ENCODE data around the gene SKIC8. TPM values are rescaled to one million over a fixed set of nuclear protein-coding genes. Genes with fewer than 3 reads are reported as not detected.
"Not testable (repeated sequence)": the region's sequence is repeated elsewhere in the genome, so short reads cannot be mapped to it uniquely, and the experiment has no call there.

Gene SKIC8
- total RNA-seq, 2 donors from 2014 or later = 33.2 to 35.1 TPM

- ATAC-seq (peak; percentile 63), DNase-seq (peak; percentile 59 to 72)
- intact Hi-C loops (cut with DNase I, micrococcal nuclease) = no loop called here
These were observed 34.9 kb downstream of the SKIC8 start, which contains the start of gene DNAJA4 for GRCh38 chr15:78264304-78265136. Gene DNAJA4 (plus strand): TSS chr15:78264562. CDS start chr15:78264764, 202 bp downstream.

GRCh38 chr15:78263907-78264303 lies 35.5 kb downstream of the SKIC8 start:
- ATAC-seq = peak; percentile 91
- DNase-seq = peak; percentile 74 to 81
- intact Hi-C loops (cut with DNase I, micrococcal nuclease) = no loop called here

GRCh38 chr15:78263351-78263781 lies 36.0 kb downstream of the SKIC8 start:
- ATAC-seq (no peak), DNase-seq (peak in 1 of 2 donors; percentile 15)
- intact Hi-C loops (cut with DNase I, micrococcal nuclease) = no loop called here

GRCh38 chr15:78261062-78261461 lies 38.3 kb downstream of the SKIC8 start:
- intact Hi-C loops (cut with DNase I, micrococcal nuclease) = no loop called here
- no peak for DNase-seq
- no peak for ATAC-seq

- DNase-seq (no peak), ATAC-seq (no peak)
- intact Hi-C loops (cut with DNase I, micrococcal nuclease) = no loop called here
These were observed 38.9 kb downstream of the SKIC8 start for GRCh38 chr15:78260489-78260888.

- intact Hi-C loops (cut with DNase I, micrococcal nuclease) = no loop called here
- no peak for DNase-seq
- no peak for ATAC-seq
These were observed 40.2 kb downstream of the SKIC8 start for GRCh38 chr15:78259232-78259631.

GRCh38 chr15:78257681-78258080 lies 41.7 kb downstream of the SKIC8 start:
- no peak for ATAC-seq
- no peak for DNase-seq
- intact Hi-C loops (cut with DNase I, micrococcal nuclease) = no loop called here

GRCh38 chr15:78256044-78256437 lies 43.4 kb downstream of the SKIC8 start:
- intact Hi-C loops (cut with DNase I, micrococcal nuclease) = no loop called here
- ATAC-seq = no peak
- no peak for DNase-seq

GRCh38 chr15:78255421-78256043 lies 43.9 kb downstream of the SKIC8 start:
- DNase-seq (no peak), ATAC-seq (no peak)
- intact Hi-C loops (cut with DNase I, micrococcal nuclease) = no loop called here

GRCh38 chr15:78251136-78251535 lies 48.3 kb downstream of the SKIC8 start:
- intact Hi-C loops (cut with DNase I, micrococcal nuclease) = no loop called here
- no peak for ATAC-seq
- DNase-seq = no peak

- ATAC-seq (no peak), DNase-seq (no peak)
- intact Hi-C loops (cut with DNase I, micrococcal nuclease) = no loop called here
These were observed 50.3 kb downstream of the SKIC8 start for GRCh38 chr15:78249131-78249530.

GRCh38 chr15:78247911-78248310 lies 51.5 kb downstream of the SKIC8 start:
- DNase-seq (no peak), ATAC-seq (no peak)
- intact Hi-C loops (cut with DNase I, micrococcal nuclease) = no loop called here

GRCh38 chr15:78245976-78246620 lies 53.3 kb downstream of the SKIC8 start:
- intact Hi-C loops (cut with DNase I, micrococcal nuclease); DNase-seq; ATAC-seq: not testable (repeated sequence)

- DNase-seq; intact Hi-C loops (cut with DNase I, micrococcal nuclease); ATAC-seq: not testable (repeated sequence)
These were observed 54.0 kb downstream of the SKIC8 start for GRCh38 chr15:78245392-78245791.

GRCh38 chr15:78244893-78245292 lies 54.5 kb downstream of the SKIC8 start:
- intact Hi-C loops (cut with DNase I, micrococcal nuclease) = loop anchor here (5.0 kb wide), 2 partner anchors 68 to 133 kb away; no protein-coding TSS in a partner anchor
- no peak for DNase-seq
- no peak for ATAC-seq

GRCh38 chr15:78244101-78244500 lies 55.3 kb downstream of the SKIC8 start:
- DNase-seq (peak; percentile 49 to 69), ATAC-seq (peak; percentile 65)
- intact Hi-C loops (cut with DNase I, micrococcal nuclease) = loop anchor here (5.0 kb wide), 2 partner anchors 67 to 132 kb away; no protein-coding TSS in a partner anchor

GRCh38 chr15:78243491-78243941 lies 55.9 kb downstream of the SKIC8 start:
- peak; percentile 45 to 47 for DNase-seq
- peak; percentile 67 for ATAC-seq
- intact Hi-C loops (cut with DNase I, micrococcal nuclease) = loop anchor here (5.0 kb wide), 2 partner anchors 66 to 131 kb away; no protein-coding TSS in a partner anchor

GRCh38 chr15:78243058-78243457 lies 56.4 kb downstream of the SKIC8 start:
- DNase-seq (no peak), ATAC-seq (no peak)
- intact Hi-C loops (cut with DNase I, micrococcal nuclease) = loop anchor here (5.0 kb wide), 2 partner anchors 66 to 131 kb away; no protein-coding TSS in a partner anchor

GRCh38 chr15:78242128-78242527 lies 57.3 kb downstream of the SKIC8 start:
- DNase-seq (peak in 1 of 2 donors; percentile 58), ATAC-seq (peak; percentile 68)
- intact Hi-C loops (cut with DNase I, micrococcal nuclease) = loop anchor here (5.0 kb wide), 2 partner anchors 65 to 130 kb away; no protein-coding TSS in a partner anchor

All from left colon (tissue), 2 donors.